Keratinocyte (primary cell): ENCODE data around the gene TMEM135. TPM values are rescaled to one million over a fixed set of nuclear protein-coding genes. Genes with fewer than 3 reads are reported as not detected.

ENCODE experiments used
- DNase-seq: peaks from one replicate; pipeline ENCODE4 v3.0.0-alpha.2; 2011; ENCODE audit warnings: low read depth, missing footprints, low spot score
- FAIRE-seq: peaks from 2 replicates; lab custom pipeline; 2011; peaks lifted over from hg19 to GRCh38; lab: Jason Lieb, UNC
- H2AFZ ChIP-seq: 2 replicates; pipeline ENCODE4 v1.6.0; 2012; ENCODE audit warnings: low read length, control low read depth, inconsistent platforms; ENCODE audit not compliant: control insufficient read depth
- H3K27ac ChIP-seq: 2 replicates; pipeline ENCODE4 v1.5.1; 2011; ENCODE audit warnings: low read length; ENCODE audit not compliant: control insufficient read depth, insufficient read depth
- H3K27me3 ChIP-seq: 3 replicates; pipeline ENCODE4 v1.6.0; 2011; ENCODE audit warnings: low read length; ENCODE audit not compliant: control insufficient read depth, insufficient read depth; ENCODE audit errors: extremely low read depth
- H3K36me3 ChIP-seq, 2 experiments: 2 replicates in 1 of 2; 3 replicates in 1 of 2; pipeline ENCODE4 v1.5.1; 2011; ENCODE audit warnings: low read length in 2 of 2, mild to moderate bottlenecking in 1 of 2; ENCODE audit not compliant: control insufficient read depth in 2 of 2, insufficient read depth in 2 of 2; ENCODE audit errors: extremely low read depth in 1 of 2
- H3K4me1 ChIP-seq: 3 replicates; pipeline ENCODE4 v1.5.1; 2011; ENCODE audit warnings: low read length; ENCODE audit not compliant: control insufficient read depth, insufficient read depth; ENCODE audit errors: extremely low read depth
- H3K4me2 ChIP-seq: 3 replicates; pipeline ENCODE4 v1.6.0; 2011; ENCODE audit warnings: low read depth, low read length; ENCODE audit not compliant: control insufficient read depth, insufficient read depth; ENCODE audit errors: extremely low read depth
- H3K4me3 ChIP-seq, 3 experiments: fragments of 200-600 bp in 1 of 3; sonication (generic) in 1 of 3; 2 replicates in 2 of 3; 3 replicates in 1 of 3; pipeline ENCODE4 v1.5.1; 2011 to 2016; ENCODE audit warnings: low read length in 3 of 3, mild to moderate bottlenecking in 3 of 3, control low read depth in 2 of 3, inconsistent platforms in 1 of 3, low read depth in 1 of 3, mixed read lengths in 1 of 3, mixed run types in 1 of 3, moderate library complexity in 1 of 3; ENCODE audit not compliant: control insufficient read depth in 2 of 3, insufficient read depth in 2 of 3; ENCODE audit errors: extremely low read depth in 1 of 3
- H3K79me2 ChIP-seq: 2 replicates; pipeline ENCODE4 v1.6.0; 2012; ENCODE audit warnings: low read length; ENCODE audit not compliant: control insufficient read depth, insufficient read depth
- H3K9ac ChIP-seq: 3 replicates; pipeline ENCODE4 v1.6.0; 2011; ENCODE audit warnings: low read length; ENCODE audit not compliant: control insufficient read depth, insufficient read depth; ENCODE audit errors: extremely low read depth
- H3K9me1 ChIP-seq: 3 replicates; pipeline ENCODE4 v1.6.0; 2011; ENCODE audit warnings: low read length; ENCODE audit not compliant: control insufficient read depth, insufficient read depth; ENCODE audit errors: extremely low read depth
- H3K9me3 ChIP-seq: 2 replicates; pipeline ENCODE4 v1.5.1; 2012; ENCODE audit warnings: low read depth, low read length; ENCODE audit not compliant: control insufficient read depth
- H4K20me1 ChIP-seq: 3 replicates; pipeline ENCODE4 v1.6.0; 2011; ENCODE audit warnings: low read length; ENCODE audit not compliant: control insufficient read depth, insufficient read depth; ENCODE audit errors: extremely low read depth
- CTCF ChIP-seq, 3 experiments: IDR thresholded peaks in 1 of 3; conservative IDR thresholded peaks in 1 of 3; optimal IDR thresholded peaks in 1 of 3; 2 replicates in 2 of 3; 3 replicates in 1 of 3; pipeline versions ENCODE3 to v1.5.1; 2011; ENCODE audit warnings: low read length in 3 of 3, mild to moderate bottlenecking in 3 of 3, moderate library complexity in 2 of 3, control low read depth in 1 of 3, inconsistent platforms in 1 of 3; ENCODE audit not compliant: insufficient read depth in 2 of 3; ENCODE audit errors: extremely low read depth in 1 of 3
- EZH2 ChIP-seq: IDR thresholded peaks from one replicate; pipeline ENCODE4 v1.6.1; 2012; ENCODE audit warnings: inconsistent platforms, mild to moderate bottlenecking, low read length, moderate library complexity
- dilution Hi-C: fragments of 300-500 bp; cut with MboI; formaldehyde crosslinking; loops from one replicate; pipeline ENCODE4 v1.7.0; 2020; ENCODE audit warnings: low sequenced_read_pairs; ENCODE audit not compliant: extremely low pct_ligation_motif_present
- polyA plus RNA-seq, 5 experiments: library from polyadenylated mRNA; depleted of rRNA in 3 of 5; stranded (reverse) in 3 of 5; stranded (forward) in 1 of 5; unstranded in 1 of 5; fragments of >200 nt; gene quantifications; 1 replicate in 1 of 5; 2 replicates in 3 of 5; 3 replicates in 1 of 5; pipeline versions ENCODE4 v1.2.1 to v1.2.3, GENCODE V29; 2011 to 2012; ENCODE audit warnings: missing spikeins in 2 of 5, low read depth in 1 of 5, low replicate concordance in 1 of 5

The TMEM135 gene
- polyA plus RNA-seq, 1 donor (not counting 4 experiments of a cell fraction or from before 2014, with no cell fraction given) = 15.0 TPM

GRCh38 chr11:87081358-87081757 is 43.6 kb downstream of the TMEM135 start:
- Histone ChIP-seq H3K36me3 (peaks cover 0 to 1% of the 10 kb centered on the region in 2 experiments), H4K20me1 (no peaks in the 10 kb centered on the region), H2AFZ (no peak overlapping the region), H3K9me1 (no peaks in the 10 kb centered on the region), H3K4me2 (no peak overlapping the region), H3K4me3 (no peak overlapping the region), H3K9me3 (no peaks in the 10 kb centered on the region), H3K9ac (no peak overlapping the region), H3K27ac (no peak overlapping the region), H3K79me2 (no peaks in the 10 kb centered on the region), H3K4me1 (no peaks in the 10 kb centered on the region), H3K27me3 (no peaks in the 10 kb centered on the region)
- TF ChIP-seq CTCF (optimal IDR thresholded peaks at IDR 0.05 in 1 of 3, IDR thresholded peaks at IDR 0.05 in 1 of 3, conservative IDR thresholded peaks at IDR 0.05 in 1 of 3; ENCODE audit: extremely low read depth in 1 of 3, insufficient read depth in 2 of 3, low read length in 3 of 3) = no peak
- TF ChIP-seq EZH2 = no peak
- no peak for DNase-seq
- no peak for FAIRE-seq
- dilution Hi-C loops = no loop called here

- H2AFZ ChIP-seq = no peak overlapping the region
- no peak overlapping the region for H3K4me2 ChIP-seq
- FAIRE-seq (no peak), DNase-seq (no peak)
- H3K27ac ChIP-seq = no peak overlapping the region
- H3K36me3 ChIP-seq = peaks cover 0 to 1% of the 10 kb centered on the region in 2 experiments
- H3K9me1 ChIP-seq = no peaks in the 10 kb centered on the region
- H3K4me3 ChIP-seq = no peak overlapping the region
- TF ChIP-seq CTCF (optimal IDR thresholded peaks at IDR 0.05 in 1 of 3, IDR thresholded peaks at IDR 0.05 in 1 of 3, conservative IDR thresholded peaks at IDR 0.05 in 1 of 3; ENCODE audit: extremely low read depth in 1 of 3, insufficient read depth in 2 of 3, low read length in 3 of 3) (no peak), EZH2 (no peak)
- H3K4me1 ChIP-seq = no peaks in the 10 kb centered on the region
- no peaks in the 10 kb centered on the region for H3K79me2 ChIP-seq
- H4K20me1 ChIP-seq = no peaks in the 10 kb centered on the region
- H3K27me3 ChIP-seq = no peaks in the 10 kb centered on the region
- no peak overlapping the region for H3K9ac ChIP-seq
- H3K9me3 ChIP-seq = no peaks in the 10 kb centered on the region
- dilution Hi-C loops = no loop called here
Measured at GRCh38 chr11:87082590-87082989, 44.9 kb downstream of the TMEM135 start.
